ENCODE measurements around the gene NAT9.

NAT9 gene

DNA sequence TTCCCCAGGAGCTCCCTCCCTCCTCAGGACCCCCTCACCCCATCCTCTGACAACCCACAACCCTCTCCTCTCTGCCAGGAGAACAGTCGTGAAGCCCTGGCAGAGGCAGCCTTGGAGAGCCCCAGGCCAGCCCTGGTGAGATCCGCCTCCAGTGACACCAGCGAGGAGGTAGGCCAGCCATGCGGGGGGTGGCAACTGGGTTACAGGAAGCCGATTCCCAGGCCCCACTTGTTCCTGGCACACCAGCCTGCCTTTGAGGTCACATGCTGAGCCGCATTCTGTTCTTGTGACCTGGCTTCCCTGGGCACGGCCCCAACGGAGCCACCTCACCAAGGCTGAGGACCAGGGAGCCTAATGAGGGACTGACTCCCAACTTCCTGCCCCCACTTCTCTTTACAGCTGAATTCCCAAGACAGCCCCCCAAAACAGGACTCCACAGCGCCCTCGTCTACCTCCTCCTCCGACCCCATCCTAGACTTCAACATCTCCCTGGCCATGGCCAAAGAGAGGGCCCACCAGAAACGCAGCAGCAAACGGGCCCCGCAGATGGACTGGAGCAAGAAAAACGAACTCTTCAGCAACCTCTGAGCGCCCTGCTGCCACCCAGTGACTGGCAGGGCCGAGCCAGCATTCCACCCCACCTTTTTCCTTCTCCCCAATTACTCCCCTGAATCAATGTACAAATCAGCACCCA is 7.9 kb downstream of the NAT9 start:
- DNase-seq = no peak

DNA sequence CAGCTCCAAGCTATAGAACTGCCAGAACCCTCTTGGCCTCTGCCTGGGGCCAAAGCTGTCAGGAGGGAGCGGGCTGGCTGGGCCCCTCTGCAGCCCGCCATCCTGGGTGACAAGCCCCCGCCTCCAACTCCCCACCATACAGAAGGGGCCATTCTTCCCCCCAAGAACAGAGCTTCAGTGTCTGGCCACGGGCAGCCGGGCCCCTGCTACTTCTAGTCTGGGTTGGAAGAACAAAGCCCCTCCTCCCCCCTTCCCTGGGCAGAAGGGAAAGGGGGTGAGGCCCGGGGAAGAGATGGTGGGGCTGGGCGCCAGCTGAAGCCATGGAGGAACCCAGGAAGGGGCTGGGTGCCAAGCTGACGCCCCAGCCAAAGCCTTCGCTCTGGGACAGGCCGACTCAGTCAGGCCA is 9.0 kb downstream of the NAT9 start:
- DNase-seq = no peak
- in situ Hi-C loops (cut with MboI; ENCODE audit: low pct_unique_long_range_greater_than_20kb, low sequenced_read_pairs) = no loop called here

More for the DNA sequence above, 7.9 kb downstream of the NAT9 start:
- in situ Hi-C loops (cut with MboI; ENCODE audit: low pct_unique_long_range_greater_than_20kb, low sequenced_read_pairs) = no loop called here

- no peak for DNase-seq
- in situ Hi-C loops (cut with MboI; ENCODE audit: low pct_unique_long_range_greater_than_20kb, low sequenced_read_pairs) = no loop called here
Observed at GRCh38 chr17:74766413-74766812, 9.7 kb downstream of the NAT9 start.

DNA sequence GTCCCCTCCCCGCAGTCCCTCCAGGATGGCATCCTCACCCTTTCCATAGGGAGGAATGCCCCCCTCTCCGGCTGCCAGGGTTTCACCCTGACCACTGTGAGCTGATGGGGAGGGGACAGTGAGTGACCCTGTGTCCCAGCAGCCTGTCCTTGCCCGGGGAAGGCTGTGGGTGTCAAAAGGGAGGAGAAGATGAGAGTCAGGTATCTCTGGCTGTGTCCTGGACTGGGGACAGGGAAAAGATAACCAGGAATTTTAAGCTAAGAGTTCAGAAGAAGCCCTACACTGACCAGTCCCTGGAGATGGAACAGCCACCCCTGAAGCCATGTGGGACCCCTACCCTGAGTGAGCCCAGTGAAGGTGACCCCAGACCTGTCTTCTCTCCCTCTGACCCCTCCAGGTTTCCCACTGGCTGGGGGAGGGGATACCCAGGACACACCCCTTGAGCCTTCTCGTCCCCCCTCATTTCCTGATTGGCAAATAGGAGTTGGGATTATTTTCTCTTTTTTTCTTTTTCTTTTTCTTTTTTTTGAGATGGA is 11.3 kb downstream of the NAT9 start:
- DNase-seq = no peak
- in situ Hi-C loops (cut with MboI; ENCODE audit: low pct_unique_long_range_greater_than_20kb, low sequenced_read_pairs) = no loop called here

DNA sequence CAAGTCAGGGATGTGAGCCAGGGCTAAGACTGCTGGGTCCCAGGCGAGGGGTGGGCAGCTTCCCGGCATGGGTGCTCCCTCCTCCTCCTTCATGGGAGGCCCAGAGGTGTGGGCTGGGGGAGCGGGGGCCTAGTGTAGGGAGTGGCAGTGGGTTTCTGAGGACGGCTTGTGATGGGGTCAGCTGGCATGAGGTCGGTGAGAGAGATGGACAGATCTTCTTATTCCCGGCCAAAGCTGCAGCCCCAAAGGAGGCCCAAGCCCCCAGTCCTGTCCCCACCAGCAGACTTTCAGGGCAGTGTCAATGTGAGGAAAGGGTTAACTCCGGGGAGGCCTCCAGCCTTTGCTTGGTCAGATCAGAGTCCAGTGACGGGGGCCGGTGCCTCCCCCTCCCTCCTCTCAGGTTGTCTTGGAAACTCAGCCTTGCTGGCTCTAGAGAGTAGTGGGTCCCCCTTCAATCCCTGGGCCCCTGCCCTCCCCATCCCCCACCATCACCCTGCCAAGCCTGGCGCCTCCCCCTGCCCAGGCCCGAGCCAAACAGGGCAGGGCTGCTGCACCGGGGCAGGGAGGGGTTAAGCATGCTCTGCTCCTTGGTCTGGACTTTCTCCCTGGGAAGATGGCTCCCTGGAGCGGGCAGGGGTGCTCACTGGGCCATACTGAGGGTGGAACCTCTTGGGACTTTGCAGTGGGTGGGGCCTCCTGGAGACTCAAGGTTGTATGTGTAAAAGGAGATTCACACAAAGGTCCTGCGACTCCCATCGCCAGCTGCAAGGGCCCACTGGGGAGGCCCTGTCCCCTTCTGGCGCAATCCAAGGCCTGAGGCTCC is 12.4 kb downstream of the NAT9 start:
- no peak for DNase-seq
- in situ Hi-C loops (cut with MboI; ENCODE audit: low pct_unique_long_range_greater_than_20kb, low sequenced_read_pairs) = no loop called here

DNA sequence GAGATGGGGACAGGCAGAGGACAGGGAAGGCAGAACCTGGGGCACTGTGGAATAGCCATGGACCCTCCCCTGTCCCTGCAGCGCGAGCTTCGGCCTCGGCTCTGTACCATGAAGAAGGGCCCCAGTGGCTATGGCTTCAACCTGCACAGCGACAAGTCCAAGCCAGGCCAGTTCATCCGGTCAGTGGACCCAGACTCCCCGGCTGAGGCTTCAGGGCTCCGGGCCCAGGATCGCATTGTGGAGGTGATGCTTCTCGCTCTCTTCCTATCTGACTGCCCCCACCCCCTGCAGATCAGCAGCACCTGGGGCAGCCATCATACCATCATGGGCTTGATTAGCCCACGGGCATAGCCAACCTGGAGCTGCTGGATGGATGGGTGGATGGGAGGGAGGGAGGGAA is 14.2 kb downstream of the NAT9 start:
- no peak for DNase-seq
- in situ Hi-C loops (cut with MboI; ENCODE audit: low pct_unique_long_range_greater_than_20kb, low sequenced_read_pairs) = no loop called here

GRCh38 chr17:74761419-74761818 is 14.7 kb downstream of the NAT9 start:
- in situ Hi-C loops (cut with MboI; ENCODE audit: low pct_unique_long_range_greater_than_20kb, low sequenced_read_pairs) = no loop called here
- no peak for DNase-seq

DNA sequence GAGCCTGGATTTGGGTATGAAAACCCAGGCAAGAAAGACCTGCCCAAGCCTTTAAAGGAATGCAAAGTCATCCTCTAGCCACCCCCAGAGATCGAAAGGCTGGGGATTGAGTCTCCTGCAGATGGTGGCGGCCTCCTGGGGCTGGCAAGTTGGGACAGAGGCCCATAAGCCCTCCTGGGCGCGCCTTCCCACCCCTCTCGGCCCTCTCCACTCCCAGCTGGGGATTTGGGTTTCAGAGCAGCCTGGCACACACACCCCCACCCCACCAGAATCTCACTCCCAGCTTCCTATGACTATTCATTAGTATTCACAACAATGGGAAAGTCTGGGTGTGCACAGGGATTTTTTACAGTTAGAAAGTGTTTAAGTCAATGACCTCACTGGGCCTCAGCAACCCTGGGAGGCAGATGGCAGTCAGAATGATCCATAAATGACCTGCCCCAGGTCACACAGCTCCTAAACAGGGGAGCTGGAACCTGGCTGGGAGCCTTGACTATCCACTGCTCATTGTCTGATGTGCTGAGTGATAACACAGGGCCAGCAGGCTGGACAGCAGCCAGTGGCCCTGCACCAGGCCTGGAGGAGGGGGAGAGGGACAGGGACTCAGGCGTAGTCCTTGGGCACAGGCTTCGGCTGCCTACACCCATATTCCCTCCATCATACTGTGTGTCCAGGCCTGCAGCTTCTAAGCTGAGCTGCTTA is 15.6 kb downstream of the NAT9 start:
- no peak for DNase-seq
- in situ Hi-C loops (cut with MboI; ENCODE audit: low pct_unique_long_range_greater_than_20kb, low sequenced_read_pairs) = no loop called here

GRCh38 chr17:74759941-74760340 is 16.2 kb downstream of the NAT9 start:
- DNase-seq = no peak

DNA sequence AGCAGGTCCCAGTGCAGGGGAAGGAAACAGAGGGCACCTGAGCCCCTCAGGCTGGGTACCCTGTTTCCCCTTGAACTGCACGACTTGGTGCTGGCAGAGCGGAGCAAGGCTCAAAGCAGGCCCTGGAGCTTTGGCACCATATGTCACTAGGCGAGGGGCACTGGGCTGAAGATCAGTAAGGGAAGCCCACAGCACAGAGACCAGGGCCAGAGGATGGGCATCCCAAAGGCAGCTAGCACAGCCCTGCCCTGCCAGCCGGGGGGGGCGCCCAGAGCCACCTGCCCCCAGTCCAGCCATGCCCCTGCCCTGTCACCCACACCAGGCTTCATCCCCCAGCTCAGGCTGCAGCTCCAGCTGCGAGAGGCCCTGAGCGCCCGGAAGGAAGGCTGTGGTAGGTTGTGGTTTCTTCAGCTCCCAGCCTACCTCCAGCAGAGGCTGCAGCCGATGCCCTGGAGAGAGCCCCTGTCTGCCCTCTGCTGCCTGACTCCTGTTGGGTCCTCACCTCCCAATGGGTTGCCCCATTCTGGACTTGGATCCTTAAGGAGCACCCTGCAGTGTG is 16.8 kb downstream of the NAT9 start:
- in situ Hi-C loops (cut with MboI; ENCODE audit: low pct_unique_long_range_greater_than_20kb, low sequenced_read_pairs) = no loop called here
- peak; percentile 82 for DNase-seq

More at GRCh38 chr17:74759941-74760340, 16.2 kb downstream of the NAT9 start:
- in situ Hi-C loops (cut with MboI; ENCODE audit: low pct_unique_long_range_greater_than_20kb, low sequenced_read_pairs) = no loop called here

DNA sequence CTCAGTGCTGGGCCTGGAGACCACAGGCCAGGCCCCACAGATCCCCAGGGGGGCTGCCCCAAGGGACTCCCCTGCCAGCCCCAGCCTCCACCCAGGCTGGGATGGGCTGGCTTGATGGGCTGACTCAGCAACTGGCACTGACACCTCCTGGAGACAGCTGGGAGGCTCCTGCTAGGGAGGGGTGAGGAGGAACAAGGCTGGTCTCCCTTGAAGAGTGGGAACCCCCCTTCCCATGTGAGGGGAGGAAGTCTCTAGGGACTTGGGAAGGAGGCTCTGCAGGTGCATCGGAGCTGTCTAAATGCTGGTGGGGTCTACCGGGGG is 17.3 kb downstream of the NAT9 start:
- peak; percentile 47 for DNase-seq
- in situ Hi-C loops (cut with MboI; ENCODE audit: low pct_unique_long_range_greater_than_20kb, low sequenced_read_pairs) = no loop called here

GRCh38 chr17:74757931-74758847 is 18.0 kb downstream of the NAT9 start:
- DNase-seq = no peak
- in situ Hi-C loops (cut with MboI; ENCODE audit: low pct_unique_long_range_greater_than_20kb, low sequenced_read_pairs) = no loop called here

DNA sequence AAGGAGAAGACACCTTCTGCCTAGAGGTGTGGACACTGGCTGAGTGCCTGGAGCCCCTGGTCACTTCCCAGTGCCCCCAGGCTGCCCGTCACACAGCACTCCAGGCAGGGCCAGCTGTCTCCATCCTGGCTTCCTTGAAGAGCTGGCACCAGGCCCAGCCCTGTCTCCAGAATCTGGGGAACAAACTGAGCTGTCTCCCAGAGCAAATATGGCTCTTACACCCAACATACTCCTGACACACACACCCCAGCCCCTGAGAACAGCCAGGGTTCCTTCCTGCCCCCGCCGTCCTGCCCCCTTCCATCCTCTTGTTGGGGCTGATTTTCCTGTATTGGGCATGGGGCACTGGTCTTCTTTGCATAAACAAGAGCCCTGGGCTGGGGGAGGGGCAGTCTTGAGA is 18.6 kb downstream of the NAT9 start:
- DNase-seq = no peak
- in situ Hi-C loops (cut with MboI; ENCODE audit: low pct_unique_long_range_greater_than_20kb, low sequenced_read_pairs) = no loop called here

DNA sequence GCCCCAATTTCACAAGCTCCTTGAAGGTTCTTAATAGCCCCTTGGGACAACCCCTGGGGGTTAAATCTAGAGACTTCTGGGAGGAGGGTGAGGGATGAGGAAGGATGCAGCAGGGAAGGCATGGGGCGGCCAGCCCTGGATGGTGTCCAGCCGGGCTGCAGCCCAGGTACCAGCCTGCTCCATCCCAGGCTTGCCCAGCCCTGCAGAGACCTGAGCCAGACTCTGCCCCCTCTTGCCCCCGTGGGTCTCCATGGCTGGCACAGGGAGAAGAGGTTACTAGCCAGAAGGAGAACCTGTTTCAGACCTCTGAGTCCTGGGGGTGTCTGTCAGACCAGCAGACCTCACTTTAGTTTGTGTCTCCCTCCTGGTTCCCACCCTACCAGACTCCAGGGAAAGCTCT is 19.3 kb downstream of the NAT9 start:
- in situ Hi-C loops (cut with MboI; ENCODE audit: low pct_unique_long_range_greater_than_20kb, low sequenced_read_pairs) = no loop called here
- no peak for DNase-seq

DNA sequence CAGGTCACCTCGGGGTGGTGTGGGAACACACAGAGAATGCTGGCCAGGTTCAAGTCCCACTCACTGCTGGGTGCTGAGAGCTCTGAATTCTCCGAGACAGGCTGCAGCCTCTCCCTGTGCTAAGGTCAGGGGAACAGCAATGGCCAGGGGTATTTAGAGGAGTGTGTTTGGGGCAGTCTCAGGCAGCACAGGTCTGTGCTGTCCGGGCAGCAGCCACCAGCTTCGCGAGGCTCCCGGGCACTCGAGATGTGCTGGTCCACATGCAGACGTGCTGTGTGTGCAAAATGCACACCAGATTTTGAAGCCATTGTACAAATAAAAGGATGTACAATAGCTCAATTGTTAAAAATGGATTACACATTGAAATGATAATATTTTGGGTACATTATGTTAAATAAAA is 20.6 kb downstream of the NAT9 start:
- no peak for DNase-seq

DNA sequence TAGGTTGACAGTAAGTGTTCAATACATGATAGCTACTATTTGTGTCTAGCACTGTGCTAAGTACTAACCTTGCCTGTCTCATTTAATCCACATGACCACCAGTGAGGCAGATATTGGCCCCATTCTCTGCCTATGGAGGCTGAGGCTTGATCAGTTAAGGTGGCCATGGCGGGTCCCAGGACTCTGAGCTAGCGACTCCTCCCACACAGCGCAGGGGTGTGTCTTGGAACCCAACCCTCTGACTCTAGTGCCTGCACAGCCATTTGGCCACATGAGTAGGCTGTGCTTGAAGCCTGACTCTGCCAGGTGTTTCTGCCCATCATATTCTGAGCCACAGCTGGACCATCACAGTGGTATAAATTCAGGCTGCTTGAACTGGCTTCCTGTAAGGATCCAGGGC is 21.3 kb downstream of the NAT9 start:
- in situ Hi-C loops (cut with MboI; ENCODE audit: low pct_unique_long_range_greater_than_20kb, low sequenced_read_pairs) = no loop called here

More for the DNA sequence above, 20.6 kb downstream of the NAT9 start:
- in situ Hi-C loops (cut with MboI; ENCODE audit: low pct_unique_long_range_greater_than_20kb, low sequenced_read_pairs) = no loop called here

DNA sequence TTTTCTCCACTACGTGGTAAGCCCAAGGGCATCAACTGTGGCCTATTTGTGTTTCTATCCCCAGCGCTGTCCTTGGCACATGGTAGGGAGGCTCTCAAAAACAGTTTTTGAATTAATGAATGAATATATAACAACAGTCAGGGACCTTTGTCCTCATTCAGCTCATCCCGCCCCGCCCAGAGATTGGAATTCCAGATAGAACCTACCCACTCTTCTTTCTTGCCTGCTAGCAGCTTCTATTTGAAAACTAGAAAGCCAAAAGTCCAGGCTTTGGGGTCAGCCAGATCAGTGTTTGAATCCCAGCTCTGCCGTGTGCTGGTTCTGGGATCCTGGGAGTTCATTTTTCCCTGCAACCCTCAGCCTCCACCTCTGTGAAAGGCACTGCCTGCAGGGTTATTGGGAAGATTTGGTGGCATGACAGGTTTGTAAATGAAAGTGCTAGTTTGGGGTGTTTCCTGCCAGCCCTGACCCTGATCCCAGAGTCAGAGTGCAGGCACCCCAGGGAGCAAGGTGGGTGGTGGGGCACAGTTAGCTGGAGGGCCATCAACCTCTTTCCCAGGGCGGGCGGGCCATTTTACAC is 23.2 kb downstream of the NAT9 start:
- in situ Hi-C loops (cut with MboI; ENCODE audit: low pct_unique_long_range_greater_than_20kb, low sequenced_read_pairs) = no loop called here
- no peak for DNase-seq

More for the DNA sequence above, 21.3 kb downstream of the NAT9 start:
- no peak for DNase-seq

- no peak for DNase-seq
- in situ Hi-C loops (cut with MboI; ENCODE audit: low pct_unique_long_range_greater_than_20kb, low sequenced_read_pairs) = no loop called here
Observed at GRCh38 chr17:74752415-74752814, 23.7 kb downstream of the NAT9 start.
